A549 (cell line): Measurements from ENCODE around the gene GPSM3. TPM values are rescaled to one million over a fixed set of nuclear protein-coding genes. Genes with fewer than 3 reads are reported as not detected.
A peak's percentile ranks its signal among the peaks of the same experiment; 100 is the strongest.

ENCODE experiments used
- ATAC-seq, 2 experiments: fragments of 200-7000 bp in 1 of 2; fragments of >200 bp in 1 of 2; cut with Nextera tagmentation in 1 of 2; cut with Tn5 transposase in 1 of 2; 3 replicates each; pipeline versions ENCODE4 v1.8.0 to v1.9.1; 2018 to 2020; ENCODE audit warnings: mild to moderate bottlenecking in 1 of 2, moderate library complexity in 1 of 2
- CTCF ChIA-PET: fragments of 300-600 bp; sonication (Branson Sonifier 250); formaldehyde crosslinking; extraction: SDS; loops from one replicate; lab custom pipeline; 2021; ENCODE audit warnings: antibody characterized with exemption, inconsistent platforms; lab: Yijun Ruan, JAX
- POLR2A ChIA-PET: fragments of 350-600 bp; formaldehyde crosslinking; extraction: SDS; loops from one replicate; lab custom pipeline; 2021; ENCODE audit warnings: antibody characterized with exemption, inconsistent platforms; lab: Yijun Ruan, JAX
- DNase-seq, 2 experiments: peaks; one replicate each; pipeline versions ENCODE4 v3.0.0 to v3.0.0-alpha.2; 2011 to 2016; ENCODE audit warnings: low read depth in 1 of 2, low spot score in 1 of 2
- FAIRE-seq: peaks from 2 replicates; lab custom pipeline; 2011; peaks lifted over from hg19 to GRCh38; lab: Jason Lieb, UNC
- H3K27ac ChIP-seq, 2 experiments: fragments of >200 bp; sonication (Bioruptor Twin); formaldehyde crosslinking; 3 replicates each; pipeline ENCODE4 v1.5.1; 2016 to 2017
- H3K4me1 ChIP-seq: fragments of >200 bp; sonication (Bioruptor Twin); formaldehyde crosslinking; 3 replicates; pipeline ENCODE4 v1.6.1; 2016
- H3K4me2 ChIP-seq: fragments of >200 bp; sonication (Bioruptor Twin); formaldehyde crosslinking; 3 replicates; pipeline ENCODE4 v1.6.1; 2016
- H3K4me3 ChIP-seq: fragments of >200 bp; sonication (Bioruptor Twin); formaldehyde crosslinking; 3 replicates; pipeline ENCODE4 v1.5.1; 2016
- H3K9me3 ChIP-seq: fragments of >200 bp; sonication (Bioruptor Twin); formaldehyde crosslinking; 3 replicates; pipeline ENCODE4 v1.6.1; 2016
- BHLHE40 ChIP-seq: IDR thresholded peaks from 2 replicates; pipeline ENCODE4 v1.6.1; 2012; ENCODE audit warnings: low read depth, low read length, inconsistent platforms
- CBX8 ChIP-seq: fragments of 200-600 bp; sonication (generic); IDR thresholded peaks from 2 replicates; pipeline ENCODE4 v1.6.1; 2016
- CHD2 ChIP-seq: fragments of 150-350 bp; IDR thresholded peaks from 2 replicates; pipeline ENCODE4 v1.6.1; 2014; ENCODE audit warnings: low read length; ENCODE audit not compliant: partially characterized antibody
- CHD4 ChIP-seq: fragments of 200-600 bp; sonication (generic); IDR thresholded peaks from 2 replicates; pipeline ENCODE4 v1.6.1; 2016; ENCODE audit warnings: antibody characterized with exemption, mild to moderate bottlenecking, borderline replicate concordance
- EP300 ChIP-seq, 2 experiments: fragments of >200 bp; sonication (Bioruptor Twin); formaldehyde crosslinking; IDR thresholded peaks; 2 replicates in 1 of 2; 3 replicates in 1 of 2; pipeline ENCODE4 v1.6.1; 2016 to 2017
- FOSB ChIP-seq: fragments of 250-450 bp; sonication (Bioruptor Pico); IDR thresholded peaks from 2 replicates; pipeline ENCODE4 v1.5.0; 2020; ENCODE audit warnings: mild to moderate bottlenecking, moderate library complexity
- GATA3 ChIP-seq: IDR thresholded peaks from 2 replicates; pipeline ENCODE4 v1.6.1; 2012; ENCODE audit warnings: borderline replicate concordance
- HDAC2 ChIP-seq: fragments of 200-600 bp; sonication (generic); IDR thresholded peaks from 2 replicates; pipeline ENCODE4 v1.6.1; 2016
- HEYL ChIP-seq: fragments of 250-450 bp; sonication (Bioruptor Pico); IDR thresholded peaks from 2 replicates; pipeline ENCODE4 v1.8.0; 2021; ENCODE audit warnings: mild to moderate bottlenecking, moderate library complexity
- HOXA7 ChIP-seq: fragments of 250-450 bp; sonication (Bioruptor Pico); IDR thresholded peaks from 2 replicates; pipeline ENCODE4 v1.5.0; 2020; ENCODE audit warnings: mild to moderate bottlenecking, moderate library complexity
- JUN ChIP-seq, 2 experiments: fragments of >200 bp; sonication (Bioruptor Twin); formaldehyde crosslinking; IDR thresholded peaks; 2 replicates in 1 of 2; 3 replicates in 1 of 2; pipeline ENCODE4 v1.6.1; 2016 to 2017
- MYC ChIP-seq: IDR thresholded peaks from 2 replicates; pipeline ENCODE4 v1.6.1; 2012; ENCODE audit warnings: mild to moderate bottlenecking, inconsistent platforms, low read length, improper control_type of control experiment, borderline replicate concordance
- NFE2L2 ChIP-seq: fragments of 150-350 bp; conservative IDR thresholded peaks from 2 replicates; pipeline ENCODE4 v1.6.1; 2014; ENCODE audit warnings: low read length
- POLR2A ChIP-seq: IDR thresholded peaks from 2 replicates; pipeline ENCODE4 v1.6.1; 2012; ENCODE audit warnings: mild to moderate bottlenecking, low read length
- RFX5 ChIP-seq: fragments of 450-650 bp; IDR thresholded peaks from 2 replicates; pipeline ENCODE4 v1.7.1; 2014; ENCODE audit warnings: antibody characterized with exemption, mild to moderate bottlenecking, moderate library complexity
- ZC3H11A ChIP-seq: fragments of 450-650 bp; IDR thresholded peaks from 2 replicates; pipeline ENCODE4 v1.6.1; 2014; ENCODE audit warnings: antibody characterized with exemption, mild to moderate bottlenecking
- ZFP36 ChIP-seq: fragments of 450-650 bp; IDR thresholded peaks from 2 replicates; pipeline ENCODE4 v1.6.1; 2014; ENCODE audit warnings: borderline replicate concordance; ENCODE audit not compliant: partially characterized antibody
- WGBS: methylation state at CpG from one replicate; pipeline ENCODE4 v1.1.6; 2017; ENCODE audit errors: missing lambda C conversion rate; 5-methylcytosine and 5-hydroxymethylcytosine counted together
- polyA plus RNA-seq, 4 experiments: library from polyadenylated mRNA; depleted of rRNA in 3 of 4; stranded (reverse); fragments of >200 nt; fragmentation: RNase III in 1 of 4; extraction: RNeasy Plus Mini Kit Qiagen cat#74134 plus additional on column Dnase treatment in 1 of 4; gene quantifications; 2 replicates in 3 of 4; 3 replicates in 1 of 4; pipeline ENCODE4 v1.2.3, GENCODE V29; 2011 to 2017
- TF ChIP-seq, protein P1 (sequence below): fragments of 250-450 bp; sonication (Bioruptor Pico); IDR thresholded peaks from 2 replicates; pipeline ENCODE4 v1.5.0; 2021; ENCODE audit warnings: mild to moderate bottlenecking, moderate library complexity, borderline replicate concordance
- TF ChIP-seq, protein P2 (sequence below): fragments of >200 bp; sonication (Bioruptor Twin); formaldehyde crosslinking; IDR thresholded peaks from 3 replicates; pipeline ENCODE4 v1.6.1; 2016
- TF ChIP-seq, protein P3 (sequence below): IDR thresholded peaks from 2 replicates; pipeline ENCODE4 v1.6.1; 2012

Gene GPSM3
- polyA plus RNA-seq, 2 of the 4 experiments (the other 2 are of a cell fraction) = 0.19 to 0.36 TPM

DNA sequence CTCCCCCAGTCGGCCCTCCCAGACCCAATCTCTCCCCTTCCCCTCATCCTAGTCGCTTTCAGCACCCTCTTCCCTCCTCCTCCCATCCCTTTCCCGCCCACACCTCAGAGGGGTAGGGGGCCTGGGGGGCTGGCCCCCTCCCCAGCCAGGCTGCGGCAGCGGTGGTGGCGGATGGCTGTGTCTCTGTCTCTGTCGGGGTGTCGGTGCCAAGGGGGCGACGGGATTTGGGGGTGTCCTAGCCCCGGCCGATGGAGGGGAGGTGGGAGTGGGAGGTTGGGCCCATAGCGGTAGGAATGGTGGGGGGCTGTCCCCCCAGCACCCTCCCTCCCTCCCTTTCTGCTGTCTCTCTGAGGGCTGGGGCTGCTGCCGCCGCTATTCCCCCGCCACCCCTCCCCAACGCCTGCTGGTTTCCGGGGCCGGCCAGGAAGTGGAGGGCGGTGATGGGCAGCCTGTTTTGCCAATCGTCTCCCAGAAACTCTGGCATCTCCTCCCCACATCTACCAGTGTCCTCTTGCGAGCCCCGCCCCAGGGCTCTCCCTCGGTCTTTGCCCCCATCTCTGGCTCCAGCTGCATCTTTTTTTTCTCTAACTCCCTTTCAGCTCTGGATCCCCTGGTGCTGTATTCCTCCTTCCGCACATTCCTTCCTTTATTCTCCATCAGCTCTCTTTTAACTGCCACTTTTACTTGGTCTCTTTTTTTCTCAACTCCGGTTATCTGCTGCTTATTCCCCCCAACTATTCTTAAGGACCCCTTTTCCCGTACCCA lies 16.6 kb downstream of the GPSM3 start, which contains the start of gene AGPAT1:
Gene AGPAT1, minus strand, starts transcription at position 374 of the 765 bp plus-strand sequence. CDS start 4,588 bp downstream, outside the sequence.
- 8% methylated on average over 10 of the region's 27 CpGs for WGBS
- no peak for FAIRE-seq
- peak; percentile 90 to 93 for DNase-seq
- CTCF ChIA-PET = interaction anchor here (1.1 to 1.4 kb wide), 2 partner anchors 21 to 57 kb away, joined by 3 read pairs; no protein-coding TSS in a partner anchor
- peak within 1 kb of the TSS; percentile 93 for H3K4me2 ChIP-seq
- POLR2A ChIA-PET = interaction anchor here (0.5 to 2.5 kb wide), 4 partner anchors 20 to 269 kb away, joined by 3 to 24 read pairs (median 7); partner anchors contain the start of gene ATF6B
- peak within 1 kb of the TSS; percentile 97 to 99 for H3K27ac ChIP-seq
- ATAC-seq = peak; percentile 71 to 79
- H3K4me3 ChIP-seq = peak within 1 kb of the TSS; percentile 100
- H3K4me1 ChIP-seq = peaks cover 20% of the 10 kb centered on the region
- H3K9me3 ChIP-seq = no peaks in the 10 kb centered on the region
- TF ChIP-seq, protein P1, sequence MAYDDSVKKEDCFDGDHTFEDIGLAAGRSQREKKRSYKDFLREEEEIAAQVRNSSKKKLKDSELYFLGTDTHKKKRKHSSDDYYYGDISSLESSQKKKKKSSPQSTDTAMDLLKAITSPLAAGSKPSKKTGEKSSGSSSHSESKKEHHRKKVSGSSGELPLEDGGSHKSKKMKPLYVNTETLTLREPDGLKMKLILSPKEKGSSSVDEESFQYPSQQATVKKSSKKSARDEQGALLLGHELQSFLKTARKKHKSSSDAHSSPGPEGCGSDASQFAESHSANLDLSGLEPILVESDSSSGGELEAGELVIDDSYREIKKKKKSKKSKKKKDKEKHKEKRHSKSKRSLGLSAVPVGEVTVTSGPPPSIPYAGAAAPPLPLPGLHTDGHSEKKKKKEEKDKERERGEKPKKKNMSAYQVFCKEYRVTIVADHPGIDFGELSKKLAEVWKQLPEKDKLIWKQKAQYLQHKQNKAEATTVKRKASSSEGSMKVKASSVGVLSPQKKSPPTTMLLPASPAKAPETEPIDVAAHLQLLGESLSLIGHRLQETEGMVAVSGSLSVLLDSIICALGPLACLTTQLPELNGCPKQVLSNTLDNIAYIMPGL (CRISPR knock-in tag) = no peak
- TF ChIP-seq FOSB (CRISPR knock-in tag) (no peak), JUN (IDR thresholded peaks at IDR 0.05) (peak; percentile 32 to 56; a peak in 1 of 5 replicates), POLR2A (peak; percentile 40), MYC (no peak)
- TF ChIP-seq, protein P2, sequence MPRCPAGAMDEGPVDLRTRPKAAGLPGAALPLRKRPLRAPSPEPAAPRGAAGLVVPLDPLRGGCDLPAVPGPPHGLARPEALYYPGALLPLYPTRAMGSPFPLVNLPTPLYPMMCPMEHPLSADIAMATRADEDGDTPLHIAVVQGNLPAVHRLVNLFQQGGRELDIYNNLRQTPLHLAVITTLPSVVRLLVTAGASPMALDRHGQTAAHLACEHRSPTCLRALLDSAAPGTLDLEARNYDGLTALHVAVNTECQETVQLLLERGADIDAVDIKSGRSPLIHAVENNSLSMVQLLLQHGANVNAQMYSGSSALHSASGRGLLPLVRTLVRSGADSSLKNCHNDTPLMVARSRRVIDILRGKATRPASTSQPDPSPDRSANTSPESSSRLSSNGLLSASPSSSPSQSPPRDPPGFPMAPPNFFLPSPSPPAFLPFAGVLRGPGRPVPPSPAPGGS = peak; percentile 37; the same call in 1 of the 3 replicates
- TF ChIP-seq, protein P3, sequence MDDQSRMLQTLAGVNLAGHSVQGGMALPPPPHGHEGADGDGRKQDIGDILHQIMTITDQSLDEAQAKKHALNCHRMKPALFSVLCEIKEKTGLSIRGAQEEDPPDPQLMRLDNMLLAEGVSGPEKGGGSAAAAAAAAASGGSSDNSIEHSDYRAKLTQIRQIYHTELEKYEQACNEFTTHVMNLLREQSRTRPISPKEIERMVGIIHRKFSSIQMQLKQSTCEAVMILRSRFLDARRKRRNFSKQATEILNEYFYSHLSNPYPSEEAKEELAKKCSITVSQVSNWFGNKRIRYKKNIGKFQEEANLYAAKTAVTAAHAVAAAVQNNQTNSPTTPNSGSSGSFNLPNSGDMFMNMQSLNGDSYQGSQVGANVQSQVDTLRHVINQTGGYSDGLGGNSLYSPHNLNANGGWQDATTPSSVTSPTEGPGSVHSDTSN = peak; percentile 96

DNA sequence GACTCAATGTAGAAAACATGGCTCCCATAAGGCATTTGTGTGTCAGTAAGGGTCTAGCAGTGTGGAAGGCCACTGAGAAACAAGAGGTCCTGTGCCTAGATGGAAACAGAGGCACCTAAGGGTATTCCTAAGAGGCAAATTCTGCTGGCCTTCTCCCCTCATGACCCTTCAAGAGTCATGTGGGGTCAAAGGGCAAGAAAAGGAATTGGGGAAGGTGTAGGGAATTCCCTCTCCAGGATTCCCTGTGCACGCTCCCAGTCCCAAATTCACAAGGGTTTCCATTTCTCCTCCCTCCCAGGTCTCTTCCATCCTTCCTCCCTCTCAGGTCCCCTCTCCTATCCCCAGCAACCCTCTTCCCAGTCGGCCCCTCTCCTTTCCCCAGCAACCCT lies 17.1 kb downstream of the GPSM3 start:
- FAIRE-seq (no peak), DNase-seq (no peak), ATAC-seq (no peak)
- H3K4me3 ChIP-seq = peak overlapping the region; percentile 100
- 0% methylated on average over 2 of the region's 2 CpGs for WGBS
- peak overlapping the region; percentile 97 to 99 for H3K27ac ChIP-seq
- H3K4me1 ChIP-seq = peaks cover 20% of the 10 kb centered on the region
- ChIA-PET POLR2A (no interaction called here), CTCF (no interaction called here)
- TF ChIP-seq CHD4 (no peak), CBX8 (no peak), POLR2A (no peak), CHD2 (no peak), HEYL (CRISPR knock-in tag) (no peak), NFE2L2 (no peak)
- TF ChIP-seq, protein P1 (CRISPR knock-in tag) = no peak
- H3K4me2 ChIP-seq = peak overlapping the region; percentile 93
- no peaks in the 10 kb centered on the region for H3K9me3 ChIP-seq

DNA sequence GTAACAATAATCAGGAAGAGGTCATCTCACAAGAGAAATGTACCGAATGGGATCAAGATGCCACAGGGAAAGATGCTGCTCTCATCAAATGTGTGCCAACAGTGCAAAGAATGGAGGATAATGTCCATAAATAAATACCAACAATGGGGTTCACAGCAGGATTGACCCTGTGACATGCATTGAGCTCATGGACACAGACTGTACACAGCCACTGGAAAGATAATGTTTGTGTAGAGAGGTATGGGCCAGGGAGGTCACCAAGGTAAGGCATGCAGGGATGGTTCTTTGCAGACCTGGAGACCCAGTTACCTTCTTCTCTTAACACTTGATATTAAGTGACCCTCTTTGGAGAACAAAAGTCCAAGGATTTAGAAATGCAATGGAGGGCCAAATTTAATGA lies 18.0 kb downstream of the GPSM3 start:
- H3K4me3 ChIP-seq = no peak overlapping the region
- CTCF ChIA-PET = interaction anchor here (0.5 to 2.3 kb wide), 3 partner anchors 21 to 616 kb away, joined by 3 to 8 read pairs (median 3); no protein-coding TSS in a partner anchor

More for the DNA sequence above, 18.0 kb downstream of the GPSM3 start:
- H3K4me2 ChIP-seq = peak overlapping the region; percentile 93
- no peak for TF ChIP-seq ZFP36
- no peak for TF ChIP-seq ZC3H11A
- no peak for TF ChIP-seq HOXA7 (CRISPR knock-in tag)
- TF ChIP-seq GATA3 = no peak
- TF ChIP-seq RFX5 = no peak
- TF ChIP-seq HDAC2 = no peak
- no peak for TF ChIP-seq BHLHE40
- TF ChIP-seq EP300 (IDR thresholded peaks at IDR 0.05) = no peak
- TF ChIP-seq, all 56 proteins: peak for 0
- POLR2A ChIA-PET = no interaction called here
- DNase-seq = no peak
- Histone ChIP-seq H3K9me3 (no peaks in the 10 kb centered on the region), H3K27ac (no peak overlapping the region), H3K4me1 (peaks cover 19% of the 10 kb centered on the region)
- no peak for ATAC-seq
- 94% methylated on average over 1 of the region's 1 CpG for WGBS
- no peak for FAIRE-seq
